Measurements from ENCODE around the gene LIPJ.
A peak's percentile ranks its signal among the peaks of the same experiment; 100 is the strongest.

LIPJ gene

GRCh38 chr10:88586462-88586861 is at the start of gene LIPJ:
Gene LIPJ, plus strand, starts transcription at chr10:88586762. Its CDS starts 3,926 bp downstream, at chr10:88590688.
- DNase-seq (ENCODE audit: low read depth): no peak

- no peak for DNase-seq (ENCODE audit: low read depth)
Measured at GRCh38 chr10:88537322-88537721, 49.2 kb upstream of the LIPJ start.

GRCh38 chr10:88538048-88538447 is 48.5 kb upstream of the LIPJ start:
- DNase-seq (ENCODE audit: low read depth): no peak

- no peak for DNase-seq (ENCODE audit: low read depth)
Measured at GRCh38 chr10:88540351-88540750, 46.2 kb upstream of the LIPJ start.

GRCh38 chr10:88541116-88541626 is 45.4 kb upstream of the LIPJ start:
- DNase-seq (ENCODE audit: low read depth): no peak

- DNase-seq (ENCODE audit: low read depth): no peak
Measured at GRCh38 chr10:88542522-88542921, 44.0 kb upstream of the LIPJ start.

GRCh38 chr10:88544140-88544870 is 42.3 kb upstream of the LIPJ start:
- no peak for DNase-seq (ENCODE audit: low read depth)

GRCh38 chr10:88545359-88545758 is 41.2 kb upstream of the LIPJ start:
- DNase-seq (ENCODE audit: low read depth): no peak

- no peak for DNase-seq (ENCODE audit: low read depth)
Measured at GRCh38 chr10:88546497-88546896, 40.1 kb upstream of the LIPJ start.

GRCh38 chr10:88551246-88551645 is 35.3 kb upstream of the LIPJ start:
- DNase-seq (ENCODE audit: low read depth): no peak

GRCh38 chr10:88553116-88553752 is 33.3 kb upstream of the LIPJ start:
- peak; percentile 9 for DNase-seq (ENCODE audit: low read depth)

GRCh38 chr10:88555190-88555908 is 31.2 kb upstream of the LIPJ start:
- no peak for DNase-seq (ENCODE audit: low read depth)

- DNase-seq (ENCODE audit: low read depth): no peak
Measured at GRCh38 chr10:88557256-88557655, 29.3 kb upstream of the LIPJ start.

GRCh38 chr10:88557658-88558057 is 28.9 kb upstream of the LIPJ start:
- DNase-seq (ENCODE audit: low read depth): no peak

- DNase-seq (ENCODE audit: low read depth): no peak
Measured at GRCh38 chr10:88562152-88562551, 24.4 kb upstream of the LIPJ start.

- no peak for DNase-seq (ENCODE audit: low read depth)
Measured at GRCh38 chr10:88565072-88565471, 21.5 kb upstream of the LIPJ start.

- DNase-seq (ENCODE audit: low read depth): no peak
Measured at GRCh38 chr10:88582411-88582805, 4.2 kb upstream of the LIPJ start.

GRCh38 chr10:88582806-88583583 is 3.6 kb upstream of the LIPJ start, which contains the start of gene RNLS:
Gene RNLS, minus strand, starts transcription at chr10:88583318.
- DNase-seq (ENCODE audit: low read depth): no peak

- no peak for DNase-seq (ENCODE audit: low read depth)
Measured at GRCh38 chr10:88583584-88583957, 3.0 kb upstream of the LIPJ start.

- no peak for DNase-seq (ENCODE audit: low read depth)
Measured at GRCh38 chr10:88592381-88592780, 5.8 kb downstream of the LIPJ start.

- no peak for DNase-seq (ENCODE audit: low read depth)
Measured at GRCh38 chr10:88592906-88593305, 6.3 kb downstream of the LIPJ start.

- no peak for DNase-seq (ENCODE audit: low read depth)
Measured at GRCh38 chr10:88594482-88594881, 7.9 kb downstream of the LIPJ start.
